ENCODE results near the gene NAV2. TPM values are rescaled to one million over a fixed set of nuclear protein-coding genes. Genes with fewer than 3 reads are reported as not detected.

NAV2 gene
- total RNA-seq, 1 experiment from 2014 or later = 46.3 TPM

DNA sequence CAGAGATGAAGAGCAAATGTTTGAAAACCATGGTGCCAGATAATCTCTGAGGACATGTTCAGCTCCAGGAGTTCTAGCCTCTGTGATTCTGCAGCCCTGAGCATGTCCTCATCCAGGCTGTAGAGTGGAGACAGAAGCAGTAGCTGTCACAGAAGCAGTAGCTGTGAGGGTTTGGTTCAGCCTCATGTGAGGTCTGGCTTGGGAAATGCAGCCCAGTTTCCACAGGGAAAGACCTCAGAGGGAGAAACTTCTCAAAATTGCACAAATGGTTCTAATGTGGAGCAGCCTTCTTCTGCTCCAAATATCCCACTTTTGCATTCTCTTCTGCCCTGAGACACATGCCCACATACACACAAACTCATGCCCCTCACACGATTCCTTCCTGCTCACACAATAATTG is 399.2 kb downstream of the NAV2 start:
- WGBS (ENCODE audit: extremely low coverage, insufficient read length, low lambda C conversion rate) = no CpG with 5 or more reads among the region's 1 CpG
- Histone ChIP-seq H3K79me2 (ENCODE audit: insufficient read depth, low read length) (no peaks in the 10 kb centered on the region), H3K9ac (ENCODE audit: extremely low read depth, insufficient read length, low read length) (no peak overlapping the region), H3K18ac (ENCODE audit: insufficient read length, low read depth, low read length) (no peak overlapping the region), H3K23me2 (ENCODE audit: insufficient read length, low read depth, low read length, poor library complexity, severe bottlenecking) (no peaks in the 10 kb centered on the region), H3K56ac (ENCODE audit: insufficient read length, low read depth, low read length) (no peak overlapping the region), H2BK12ac (ENCODE audit: insufficient read length, low read depth, low read length) (no peak overlapping the region), H4K91ac (ENCODE audit: insufficient read length, low read depth, low read length) (no peak overlapping the region), H3K4me2 (ENCODE audit: insufficient read depth, insufficient read length, low read length) (no peak overlapping the region), H3K4ac (ENCODE audit: low read depth, low read length) (no peak overlapping the region), H2BK20ac (ENCODE audit: low read depth, low read length, poor library complexity, severe bottlenecking) (no peak overlapping the region), H2AFZ (ENCODE audit: low read length) (no peak overlapping the region), H3K14ac (ENCODE audit: insufficient read depth, low read length) (no peak overlapping the region), H4K20me1 (ENCODE audit: control insufficient read depth, insufficient read depth, insufficient read length) (no peaks in the 10 kb centered on the region), H3K27ac (ENCODE audit: insufficient read length, low read depth, low read length) (no peak overlapping the region), H2AK5ac (ENCODE audit: insufficient read length, low read length) (no peak overlapping the region), H4K5ac (ENCODE audit: insufficient read length, low read depth, low read length) (no peak overlapping the region), H3T11ph (ENCODE audit: low read length) (no peak overlapping the region), H3K23ac (ENCODE audit: insufficient read length, low read depth, low read length) (no peak overlapping the region), H3K4me1 (ENCODE audit: insufficient read depth, low read length) (no peaks in the 10 kb centered on the region), H2BK5ac (ENCODE audit: insufficient read length, low read length) (no peak overlapping the region), H3K9me3 (ENCODE audit: control insufficient read depth, low read depth, low read length) (no peaks in the 10 kb centered on the region), H2BK120ac (ENCODE audit: low read depth, low read length, poor library complexity, severe bottlenecking) (no peak overlapping the region), H4K8ac (replicated peaks; ENCODE audit: insufficient read length, low read depth, low read length) (no peak overlapping the region), H3K27me3 (ENCODE audit: insufficient read depth, low read length) (no peaks in the 10 kb centered on the region), H2BK15ac (ENCODE audit: low read depth, low read length) (no peak overlapping the region), H3K79me1 (ENCODE audit: insufficient read depth, low read depth, low read length, poor library complexity, severe bottlenecking) (no peaks in the 10 kb centered on the region)
- Mint-ChIP-seq H3K4me3 (no peak overlapping the region; a peak in 1 of 5 replicates), H3K36me3 (ENCODE audit: insufficient read depth in 1 of 3, low read depth in 3 of 3) (peaks cover 37 to 65% (median 59%) of the 10 kb centered on the region in 3 experiments), H3K4me1 (peaks cover 2 to 5% of the 10 kb centered on the region in 2 experiments; a peak in 3 of 4 replicates), H3K9me3 (no peaks in the 10 kb centered on the region), H3K27ac (peak overlapping the region in 2 of 3 experiments; percentile 46 to 61; a peak in 2 of 7 replicates), H3K27me3 (ENCODE audit: low read depth) (no peaks in the 10 kb centered on the region)
- TF ChIP-seq, protein P1, sequence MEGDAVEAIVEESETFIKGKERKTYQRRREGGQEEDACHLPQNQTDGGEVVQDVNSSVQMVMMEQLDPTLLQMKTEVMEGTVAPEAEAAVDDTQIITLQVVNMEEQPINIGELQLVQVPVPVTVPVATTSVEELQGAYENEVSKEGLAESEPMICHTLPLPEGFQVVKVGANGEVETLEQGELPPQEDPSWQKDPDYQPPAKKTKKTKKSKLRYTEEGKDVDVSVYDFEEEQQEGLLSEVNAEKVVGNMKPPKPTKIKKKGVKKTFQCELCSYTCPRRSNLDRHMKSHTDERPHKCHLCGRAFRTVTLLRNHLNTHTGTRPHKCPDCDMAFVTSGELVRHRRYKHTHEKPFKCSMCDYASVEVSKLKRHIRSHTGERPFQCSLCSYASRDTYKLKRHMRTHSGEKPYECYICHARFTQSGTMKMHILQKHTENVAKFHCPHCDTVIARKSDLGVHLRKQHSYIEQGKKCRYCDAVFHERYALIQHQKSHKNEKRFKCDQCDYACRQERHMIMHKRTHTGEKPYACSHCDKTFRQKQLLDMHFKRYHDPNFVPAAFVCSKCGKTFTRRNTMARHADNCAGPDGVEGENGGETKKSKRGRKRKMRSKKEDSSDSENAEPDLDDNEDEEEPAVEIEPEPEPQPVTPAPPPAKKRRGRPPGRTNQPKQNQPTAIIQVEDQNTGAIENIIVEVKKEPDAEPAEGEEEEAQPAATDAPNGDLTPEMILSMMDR (conservative IDR thresholded peaks at IDR 0.05) = no peak
- DNase-seq = no peak
